NCI-H748 (cell line): ENCODE results near the gene NDUFA12.
"Not testable (repeated sequence)": the region's sequence is repeated elsewhere in the genome, so short reads cannot be mapped to it uniquely, and the experiment has no call there.

Experiments used
- DNase-seq: peaks from one replicate; lab custom pipeline; 2025; ENCODE audit not compliant: unreplicated experiment; lab: John Stamatoyannopoulos, UW

Gene NDUFA12

DNA sequence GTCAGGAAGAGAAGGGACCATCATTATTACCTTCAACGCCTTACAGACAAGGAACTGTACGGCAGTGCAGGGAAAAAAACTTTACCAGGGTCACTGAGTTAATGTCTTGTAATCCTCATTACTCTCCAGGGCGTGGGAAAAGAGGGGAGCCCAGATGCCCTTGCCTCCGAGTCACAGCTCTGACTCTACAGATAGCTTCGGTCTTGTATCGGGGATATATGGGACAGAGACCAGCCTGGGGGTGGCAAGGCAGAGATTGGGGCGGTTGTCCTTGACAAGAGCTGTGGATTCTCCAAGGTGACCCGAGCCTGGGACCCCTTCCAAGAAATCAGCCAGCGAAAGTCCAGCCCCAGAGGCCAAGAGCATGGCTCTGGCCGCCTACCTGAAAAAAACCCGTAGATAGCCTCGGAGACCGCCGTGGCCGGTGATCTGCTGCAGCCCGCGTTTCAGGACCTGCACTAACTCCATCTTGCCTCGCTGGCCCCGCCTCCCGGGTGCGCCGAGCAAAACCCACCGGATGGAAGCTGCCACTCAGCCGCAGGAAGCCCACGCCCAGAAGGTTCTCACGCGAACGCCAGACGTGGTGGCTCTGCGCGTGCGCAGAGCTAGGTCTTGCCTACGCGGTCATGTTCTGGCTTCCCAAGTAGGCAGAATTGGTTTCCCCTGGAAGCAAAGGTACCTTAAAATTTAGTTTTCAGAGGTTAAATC lies at the start of gene NDUFA12:
Gene NDUFA12 (minus strand): TSS at position 485 of the 708 bp plus-strand sequence. CDS start 17 bp downstream, at position 468.
- DNase-seq, result peak; percentile 98

DNA sequence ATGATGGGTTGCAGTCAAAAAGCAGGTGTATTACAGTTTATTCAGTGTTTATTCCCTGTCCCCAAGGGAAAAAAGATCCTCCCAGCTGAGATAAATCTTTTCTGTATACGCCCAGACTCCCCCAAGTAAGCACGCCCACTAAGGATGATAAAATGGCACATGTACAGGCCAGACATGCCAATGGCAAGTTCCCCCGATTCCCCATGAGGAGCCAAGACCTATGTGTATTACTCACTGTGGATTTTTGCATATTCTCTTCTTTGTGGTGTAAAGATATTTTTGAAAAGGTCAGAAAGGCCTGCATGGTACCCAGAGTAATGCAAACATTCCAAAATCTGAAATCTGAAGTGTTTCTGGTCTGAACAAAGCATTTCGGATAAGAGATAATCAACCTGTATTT lies 47.7 kb upstream of the NDUFA12 start:
- DNase-seq, result no peak

DNA sequence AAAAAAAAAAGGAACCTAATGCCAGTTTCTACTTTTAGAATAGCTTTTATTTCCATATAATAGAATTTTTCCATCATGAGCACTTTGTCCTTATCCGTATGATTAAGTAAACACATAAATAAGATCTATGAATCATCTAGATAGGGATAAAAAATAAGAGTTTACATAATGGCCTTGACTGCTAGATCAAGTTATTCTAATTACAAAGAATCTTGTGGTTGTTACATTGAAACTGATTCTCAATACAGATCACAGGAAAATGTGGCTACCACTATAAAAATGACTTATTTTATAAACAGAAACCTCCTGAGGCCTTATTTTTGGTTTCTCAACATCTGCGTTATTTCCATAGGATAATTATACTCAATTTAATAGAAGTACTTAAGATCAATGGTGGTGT lies 34.4 kb upstream of the NDUFA12 start:
- DNase-seq, result no peak

DNA sequence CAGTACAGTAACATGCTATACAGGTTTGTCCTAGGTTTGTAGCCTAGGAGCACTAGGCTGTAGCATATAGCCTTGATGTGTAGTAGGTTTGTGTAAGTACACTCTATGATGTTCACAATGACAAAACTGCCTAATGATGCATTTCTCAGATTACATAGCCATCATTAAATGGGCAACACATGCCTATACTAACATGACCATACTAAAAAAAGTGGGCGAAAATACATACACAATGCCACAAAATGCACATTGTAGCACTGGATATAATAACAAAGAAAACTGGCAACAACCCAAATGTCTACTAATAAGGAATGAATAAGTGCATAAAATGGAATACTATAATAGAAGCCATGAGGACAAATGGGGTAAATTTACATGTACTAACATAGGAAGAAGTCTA lies 31.3 kb upstream of the NDUFA12 start:
- DNase-seq, result no peak

DNA sequence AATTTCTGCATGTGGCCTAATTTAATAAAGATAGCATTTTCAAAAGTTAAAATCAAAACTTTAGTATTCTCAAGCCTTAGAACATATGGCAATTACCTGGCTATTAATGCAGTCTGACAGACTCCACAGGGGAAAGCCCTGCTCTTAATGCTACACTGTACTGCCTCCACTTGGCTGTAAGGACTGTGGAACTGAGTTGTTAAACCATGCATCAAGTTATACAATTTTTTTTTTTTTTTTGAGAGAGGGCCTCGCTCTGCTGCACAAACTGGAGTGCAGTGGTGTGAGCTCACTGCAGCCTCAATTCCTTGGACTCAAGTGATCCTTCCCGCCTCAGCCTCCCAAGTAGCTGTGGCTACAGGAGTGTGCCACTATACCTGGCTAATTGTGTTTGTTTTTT lies 19.0 kb upstream of the NDUFA12 start:
- no peak for DNase-seq

DNA sequence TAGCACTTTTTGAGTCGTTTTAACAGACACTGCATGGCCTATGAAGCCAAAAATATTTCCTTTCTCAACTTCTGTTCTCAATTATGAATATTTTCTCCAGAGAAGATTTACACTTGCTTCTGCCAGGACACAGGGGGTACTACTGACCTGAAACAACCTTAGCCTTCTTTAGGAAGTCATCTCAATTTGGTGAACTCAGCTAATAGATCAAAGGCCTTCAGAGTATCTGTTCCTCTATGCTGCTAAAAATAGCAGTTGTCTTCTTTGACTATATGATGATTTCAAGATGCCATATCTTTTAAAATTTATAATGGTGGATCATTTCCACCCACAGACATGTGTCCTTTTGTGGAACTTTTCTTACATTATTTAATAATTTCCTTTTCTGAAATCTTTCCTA lies 14.0 kb upstream of the NDUFA12 start:
- DNase-seq, result no peak

DNA sequence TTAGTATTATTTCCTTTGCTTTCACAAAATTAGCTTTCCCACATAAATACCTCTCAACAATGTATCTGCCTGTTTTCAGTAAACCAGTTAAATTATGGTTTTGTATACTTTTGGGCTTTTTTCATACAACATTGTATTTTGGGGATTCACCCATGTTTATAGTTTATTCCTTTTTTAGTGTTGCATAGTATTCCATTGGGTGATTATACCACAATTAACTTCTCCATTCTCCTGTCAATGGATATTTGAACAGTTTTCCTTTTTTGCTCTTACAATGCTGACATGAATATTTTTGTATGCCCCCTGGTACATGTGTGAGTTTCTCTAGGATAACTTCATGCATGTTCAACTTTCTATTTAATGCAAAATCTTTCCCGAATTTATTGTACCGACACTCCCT lies 12.6 kb upstream of the NDUFA12 start:
- DNase-seq, result no peak

DNA sequence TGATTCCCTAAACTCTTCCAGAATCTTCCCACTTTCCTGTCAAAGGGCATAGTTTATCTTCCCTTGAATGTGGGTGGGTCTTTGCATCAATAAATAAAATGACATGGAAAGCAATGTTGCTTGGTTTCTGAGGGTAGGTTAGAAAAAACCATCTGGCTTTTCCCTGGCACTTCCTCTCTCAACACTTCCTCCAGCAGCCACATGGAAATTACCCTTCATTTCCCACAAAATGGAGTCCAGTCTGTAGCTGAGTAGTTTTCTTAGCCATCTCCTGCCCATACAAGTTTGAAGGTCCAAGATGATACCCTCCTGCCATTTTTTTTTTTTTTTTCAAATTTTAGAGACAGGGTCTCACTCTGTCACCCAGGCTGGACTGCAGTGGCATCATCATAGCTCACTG lies 11.1 kb upstream of the NDUFA12 start:
- no peak for DNase-seq

DNA sequence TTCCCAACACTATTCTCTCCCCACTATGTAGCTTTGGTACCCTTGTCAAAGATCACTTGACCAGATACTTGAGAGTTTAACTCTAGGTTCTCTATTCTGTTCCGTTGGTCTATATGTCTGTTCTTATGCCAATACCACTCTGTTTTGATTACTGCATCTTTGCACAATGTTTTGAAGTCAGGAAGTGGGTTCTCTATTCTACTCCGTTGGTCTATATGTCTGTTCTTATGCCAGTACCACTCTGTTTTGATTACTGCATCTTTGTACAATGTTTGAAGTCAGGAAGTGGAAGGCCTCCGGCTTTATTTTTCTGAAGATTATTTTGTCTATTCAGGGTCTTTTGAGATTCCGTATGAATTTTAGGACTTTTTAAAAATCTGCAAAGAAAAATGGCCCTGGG lies 2.7 kb upstream of the NDUFA12 start:
- no peak for DNase-seq

DNA sequence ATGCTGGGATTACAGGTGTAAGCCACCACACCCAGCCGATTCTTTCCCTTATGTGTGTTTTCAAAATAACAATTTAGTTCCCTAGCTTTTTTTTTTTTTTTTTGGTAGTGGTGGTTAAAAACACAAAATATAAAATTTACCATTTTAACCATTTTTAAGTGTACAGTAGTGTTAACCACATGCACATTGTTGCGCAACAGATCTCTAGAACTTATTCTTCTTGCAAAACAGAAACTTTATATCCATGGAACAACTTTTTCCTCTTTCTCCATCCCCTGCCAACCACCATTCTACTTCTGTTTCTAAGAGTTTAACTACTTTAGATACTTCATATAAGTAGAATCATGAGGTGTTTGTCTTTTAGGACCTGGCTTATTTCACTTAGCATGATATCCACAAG lies 1.1 kb upstream of the NDUFA12 start:
- no peak for DNase-seq

DNA sequence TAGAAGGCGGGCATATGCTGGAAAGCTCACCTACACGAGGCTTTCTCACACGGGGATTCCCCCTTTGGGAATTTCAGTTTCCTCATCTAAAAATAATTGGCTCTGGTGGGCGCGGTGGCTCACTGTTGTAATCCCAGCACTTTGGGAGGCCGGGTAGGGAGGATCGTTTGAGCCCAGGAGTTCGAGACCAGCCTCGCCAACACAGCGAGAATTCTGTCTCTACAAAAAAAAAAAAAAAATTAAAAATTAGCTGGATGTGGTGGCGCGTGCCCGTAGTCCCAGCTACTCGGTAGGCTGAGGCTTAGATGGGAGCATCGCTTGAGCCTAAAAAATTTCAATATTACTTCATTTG lies 400 bp upstream of the NDUFA12 start:
- DNase-seq, result no peak

DNA sequence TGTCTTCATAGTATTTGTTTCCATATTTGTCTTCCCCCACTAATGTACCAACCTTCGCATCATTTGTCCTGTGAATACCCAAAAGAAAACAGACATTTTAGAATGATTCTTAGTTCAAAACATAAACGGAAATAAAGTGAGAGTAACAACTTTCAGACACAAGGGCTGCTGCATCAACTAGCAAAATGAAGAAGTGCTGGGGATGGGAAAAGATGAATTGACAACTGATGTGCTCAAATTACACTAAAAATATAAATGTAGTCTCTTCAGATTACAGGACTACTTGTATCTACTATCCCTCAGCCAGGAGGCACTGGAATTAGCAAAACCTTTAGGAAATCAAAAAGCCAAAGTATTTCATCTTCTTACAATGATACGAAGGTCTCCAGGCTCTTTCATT lies 743 bp downstream of the NDUFA12 start:
- no peak for DNase-seq

DNA sequence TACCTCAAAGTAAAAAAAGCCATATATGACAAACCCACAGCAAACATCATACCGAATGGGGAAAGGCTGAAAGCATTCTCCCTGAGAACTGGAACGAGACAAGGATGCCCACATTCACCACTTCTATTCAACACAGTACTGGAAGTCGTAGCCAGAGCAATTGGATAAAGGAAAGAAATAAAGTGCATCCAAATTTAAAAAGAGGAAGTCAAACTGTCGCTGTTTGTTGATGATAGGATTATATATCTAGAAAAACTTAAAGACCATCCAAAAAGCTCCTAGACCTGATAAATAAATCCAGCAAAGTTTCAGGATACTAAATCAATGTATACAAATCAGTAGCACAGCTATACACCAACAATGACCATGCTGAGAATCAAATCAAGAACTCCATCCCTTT lies 5.2 kb downstream of the NDUFA12 start:
- no peak for DNase-seq

DNA sequence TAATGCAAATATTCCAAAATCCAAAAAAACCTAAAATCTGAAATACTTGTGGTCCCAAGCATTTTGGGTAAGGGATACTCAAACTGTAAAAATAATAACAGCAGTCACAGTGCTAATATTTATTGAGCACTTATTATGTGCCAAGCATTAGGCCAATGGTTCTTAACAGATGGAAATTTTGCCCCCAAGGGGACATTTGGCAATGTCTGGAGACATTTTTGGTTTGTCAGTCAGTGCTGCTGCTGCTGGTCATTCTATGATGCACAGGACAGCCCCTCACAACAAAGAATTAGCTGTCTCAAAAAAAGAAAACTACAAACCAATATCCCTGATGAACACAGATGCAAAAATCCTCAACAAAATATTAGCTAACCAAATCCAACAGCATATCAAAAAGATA lies 5.8 kb downstream of the NDUFA12 start:
- no peak for DNase-seq

DNA sequence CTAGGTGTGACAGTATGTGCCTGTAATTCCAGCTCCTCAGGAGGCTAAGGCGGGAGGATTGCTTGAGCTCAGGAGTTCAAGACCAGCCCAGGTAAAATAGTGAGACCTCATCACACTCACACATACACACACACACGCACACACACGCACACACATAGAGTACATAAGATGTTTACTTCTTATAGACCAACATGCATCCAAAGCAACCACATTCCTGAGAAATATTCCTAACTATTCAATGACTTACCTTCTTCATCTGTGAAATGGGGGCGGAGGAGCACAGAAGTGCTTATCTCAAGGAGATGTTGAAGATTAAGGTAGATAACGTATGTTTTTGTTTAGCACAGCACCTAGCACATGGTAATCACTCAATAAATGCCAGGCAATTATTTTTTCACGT lies 6.4 kb downstream of the NDUFA12 start:
- no peak for DNase-seq

DNA sequence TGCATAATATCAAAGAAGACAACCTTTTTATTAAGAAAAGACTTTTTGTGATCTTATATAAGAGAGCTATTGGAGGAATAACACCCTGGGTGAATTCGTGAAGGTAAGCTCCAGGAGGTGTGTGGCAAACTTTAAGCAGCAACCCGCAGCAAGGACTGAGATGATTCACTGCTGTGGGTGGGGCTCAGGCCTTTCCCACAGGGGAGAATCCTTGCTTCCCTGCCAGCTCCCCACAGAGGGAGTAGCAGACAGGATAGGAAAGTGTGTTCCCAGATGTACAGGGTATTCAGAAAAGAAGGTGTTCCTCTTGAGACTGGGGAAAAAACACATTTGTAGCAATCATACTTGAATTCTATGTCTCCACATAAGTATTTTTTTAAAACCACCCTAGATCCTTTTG lies 9.2 kb downstream of the NDUFA12 start:
- no peak for DNase-seq

DNA sequence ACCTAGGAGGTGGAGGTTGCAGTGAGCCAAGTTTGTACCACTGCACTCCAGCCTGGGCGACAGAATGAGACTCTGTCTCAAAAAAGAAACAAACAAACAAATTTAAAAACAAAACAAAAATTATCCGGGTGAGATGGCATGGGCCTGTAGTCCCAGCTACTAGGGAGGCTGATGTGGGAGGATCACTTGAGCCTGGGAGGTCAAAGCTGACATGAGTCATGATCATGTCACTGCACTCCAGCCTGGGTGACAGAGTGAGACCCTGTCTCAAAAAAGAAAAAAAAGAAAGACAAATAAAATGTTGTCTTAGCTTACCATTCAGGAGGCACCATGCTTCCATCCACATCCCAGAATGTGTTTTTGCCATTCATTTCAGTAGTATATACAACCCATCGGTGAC lies 9.6 kb downstream of the NDUFA12 start:
- not testable (repeated sequence) for DNase-seq

DNA sequence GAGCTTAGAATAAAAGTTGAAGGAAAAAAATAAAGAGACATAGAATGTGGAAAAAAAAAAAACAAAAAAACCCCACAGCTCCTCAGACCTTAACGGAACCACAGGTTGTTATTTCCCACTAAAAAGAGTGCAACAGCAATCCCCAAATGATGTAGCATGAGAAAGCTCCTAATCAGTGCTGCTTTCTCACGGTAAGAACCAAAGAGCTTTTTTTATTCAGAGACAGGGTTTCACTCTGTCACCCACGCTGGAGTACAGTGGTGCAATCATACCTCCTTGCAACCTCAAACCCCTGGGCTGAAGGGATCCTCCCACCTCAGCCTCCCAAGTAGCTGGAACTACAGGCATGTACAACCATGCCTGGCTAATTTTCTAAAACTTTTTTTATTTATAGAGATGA lies 13.3 kb downstream of the NDUFA12 start:
- no peak for DNase-seq

DNA sequence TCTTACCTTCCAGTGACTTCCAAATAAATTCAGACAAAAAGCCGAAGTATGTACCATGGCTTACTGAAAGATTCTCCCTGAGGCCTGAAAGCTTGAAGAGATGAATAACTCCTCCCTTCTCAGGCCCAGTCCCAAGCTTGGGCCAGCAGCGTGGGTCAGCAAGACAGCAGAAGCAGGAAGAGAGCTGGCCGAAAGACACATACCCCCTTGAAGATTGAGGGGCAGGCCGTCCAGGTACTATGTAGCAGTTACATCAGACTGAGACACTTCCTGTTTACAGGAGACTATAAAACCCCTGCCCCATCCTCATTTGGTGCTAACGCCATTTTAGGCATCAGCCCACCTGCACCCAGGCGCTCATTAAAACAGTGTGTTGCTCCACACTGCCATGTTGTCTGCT lies 15.0 kb downstream of the NDUFA12 start:
- DNase-seq, result no peak

DNA sequence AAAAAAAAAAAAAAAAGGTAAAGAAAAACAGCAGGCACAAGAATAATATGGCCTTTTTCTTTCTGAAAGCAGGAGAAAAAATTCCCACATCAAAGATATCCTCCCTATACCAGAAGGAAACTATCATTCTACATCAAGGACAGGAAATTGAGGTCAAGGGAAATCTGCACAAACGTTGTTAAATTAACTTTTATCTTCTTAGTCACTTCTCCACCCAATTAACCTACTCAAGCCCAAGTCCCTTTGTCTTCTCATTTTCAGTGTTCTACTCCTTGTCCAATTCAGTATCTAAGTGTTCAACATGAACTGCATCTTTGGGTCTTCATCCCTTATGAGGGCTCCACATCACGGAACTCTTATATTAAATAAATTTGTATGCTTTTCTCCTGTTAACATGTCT lies 15.7 kb downstream of the NDUFA12 start:
- DNase-seq, result no peak

DNA sequence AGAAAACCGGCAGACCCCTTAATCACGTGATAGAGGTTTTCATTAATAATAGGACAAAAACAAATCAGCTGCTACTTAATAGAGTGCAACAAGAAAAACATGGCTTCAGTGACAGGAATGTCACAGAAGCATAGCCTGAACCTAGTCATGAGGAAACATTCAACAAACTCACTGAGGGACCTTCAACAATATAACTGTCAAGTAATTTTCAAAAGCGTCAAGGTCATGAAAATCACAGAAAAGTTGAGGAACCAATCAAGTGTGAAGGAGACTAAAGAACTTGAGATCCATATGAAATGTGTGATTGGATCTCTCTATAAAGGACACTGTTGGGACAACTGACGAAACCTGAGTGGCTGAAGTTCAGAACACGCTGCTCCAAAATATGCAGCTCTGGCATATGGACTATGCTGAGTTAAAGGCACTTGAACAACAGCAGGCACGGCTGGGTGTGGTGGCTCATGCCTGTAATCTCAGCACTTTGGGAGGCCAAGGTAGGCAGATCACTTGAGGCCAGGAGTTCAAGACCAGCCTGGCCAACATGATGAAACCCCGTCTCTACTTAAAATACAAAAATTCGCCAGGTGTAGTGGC lies 16.3 kb downstream of the NDUFA12 start:
- DNase-seq, result no peak

DNA sequence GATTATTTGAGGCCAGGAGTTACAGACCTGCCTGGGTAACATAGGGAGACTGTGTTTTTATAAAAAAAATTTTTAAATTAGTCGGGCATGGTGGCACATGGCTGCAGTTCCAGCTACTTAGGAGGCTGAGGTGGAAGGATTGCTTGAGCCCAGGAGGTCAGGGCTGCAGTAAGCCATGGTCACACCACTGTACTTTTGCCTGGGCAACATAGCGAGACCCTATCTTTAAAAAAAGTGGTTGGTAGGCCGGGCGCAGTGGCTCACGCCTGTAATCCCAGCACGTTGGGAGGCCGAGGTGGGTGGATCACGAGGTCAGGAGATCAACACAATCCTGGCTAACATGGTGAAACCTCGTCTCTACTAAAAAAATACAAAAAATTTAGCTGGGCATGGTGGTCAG lies 18.4 kb downstream of the NDUFA12 start:
- not testable (repeated sequence) for DNase-seq

DNA sequence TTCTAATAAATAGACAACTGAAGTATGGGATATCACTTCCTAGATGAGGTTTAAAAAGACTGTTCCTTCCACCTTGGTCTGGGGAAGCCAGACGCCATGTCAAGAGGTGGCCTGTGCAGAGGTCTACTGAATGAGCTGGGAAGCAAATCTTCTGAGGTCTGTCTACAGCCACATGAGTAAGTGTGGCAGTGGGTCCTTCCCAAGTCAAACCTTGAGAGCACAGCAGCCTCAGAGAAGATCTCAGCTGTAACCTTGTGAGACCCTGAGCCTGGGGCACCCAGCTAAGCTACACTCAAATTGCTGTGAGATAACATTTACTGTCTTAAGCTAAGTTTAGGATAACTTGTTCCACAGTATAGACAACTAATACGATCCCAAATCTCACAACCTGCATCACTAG lies 20.2 kb downstream of the NDUFA12 start:
- no peak for DNase-seq
